ENCODE measurements around the gene RNF169.

The RNF169 gene

DNA sequence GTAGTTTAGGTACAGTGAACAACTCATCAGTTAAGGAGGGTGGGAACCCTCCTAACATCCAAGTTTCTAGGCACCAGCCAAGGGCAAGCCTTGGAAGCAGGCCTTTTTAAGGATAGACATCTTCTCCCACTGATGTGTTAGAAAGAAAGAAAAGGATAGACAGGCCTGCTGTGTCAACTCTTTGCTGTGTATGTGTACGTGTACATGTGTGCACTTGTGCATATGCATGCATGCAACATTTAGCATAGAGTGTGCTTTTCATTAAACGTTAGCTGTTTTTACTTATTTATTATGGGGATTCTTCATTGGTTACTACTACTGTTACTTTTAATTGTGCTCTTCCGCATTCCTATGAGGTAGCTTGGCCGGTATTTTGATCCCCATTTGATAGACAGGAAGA lies 36.1 kb downstream of the RNF169 start:
- Mint-ChIP-seq H3K9me3 (no peaks in the 10 kb centered on the region), H3K27me3 (ENCODE audit: low read depth, poor library complexity) (no peaks in the 10 kb centered on the region), H3K27ac (no peak overlapping the region), H3K4me1 (peaks cover 12% of the 10 kb centered on the region), H3K4me3 (no peak overlapping the region), H3K36me3 (ENCODE audit: low read depth) (peaks cover 4% of the 10 kb centered on the region)
- no peak for DNase-seq
- no peak for TF ChIP-seq CTCF (IDR thresholded peaks at IDR 0.05)

DNA sequence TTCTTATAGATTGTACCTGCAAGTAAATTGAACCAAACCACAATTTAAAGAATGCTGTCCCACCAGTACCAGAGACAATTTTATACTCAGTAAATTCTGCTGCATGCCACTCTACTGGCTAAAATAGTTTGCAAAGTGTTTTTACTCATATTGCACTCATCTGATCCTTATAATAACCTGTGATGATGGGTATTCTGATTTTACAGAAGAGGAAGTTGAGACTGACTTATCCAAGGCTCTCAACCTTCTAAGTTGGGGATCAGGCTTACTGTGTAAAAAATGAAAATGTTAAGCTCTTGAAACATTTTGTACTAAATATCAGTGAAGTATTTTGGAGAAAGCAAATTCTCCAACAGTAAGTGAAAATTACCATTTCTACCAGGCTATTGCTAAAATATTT lies 37.9 kb downstream of the RNF169 start:
- Mint-ChIP-seq H3K27ac (no peak overlapping the region), H3K36me3 (ENCODE audit: low read depth) (peaks cover 20% of the 10 kb centered on the region), H3K4me3 (no peak overlapping the region), H3K27me3 (ENCODE audit: low read depth, poor library complexity) (no peaks in the 10 kb centered on the region), H3K4me1 (peaks cover 12% of the 10 kb centered on the region), H3K9me3 (no peaks in the 10 kb centered on the region)
- no peak for TF ChIP-seq CTCF (IDR thresholded peaks at IDR 0.05)
- no peak for DNase-seq

- Mint-ChIP-seq H3K27me3 (ENCODE audit: low read depth, poor library complexity) (no peaks in the 10 kb centered on the region), H3K9me3 (peaks cover 10% of the 10 kb centered on the region), H3K4me3 (no peak overlapping the region), H3K4me1 (no peaks in the 10 kb centered on the region), H3K36me3 (ENCODE audit: low read depth) (peaks cover 68% of the 10 kb centered on the region), H3K27ac (no peak overlapping the region)
- DNase-seq: no peak
- TF ChIP-seq CTCF (IDR thresholded peaks at IDR 0.05): no peak
Measured at GRCh38 chr11:74791333-74792100, 42.9 kb downstream of the RNF169 start.

DNA sequence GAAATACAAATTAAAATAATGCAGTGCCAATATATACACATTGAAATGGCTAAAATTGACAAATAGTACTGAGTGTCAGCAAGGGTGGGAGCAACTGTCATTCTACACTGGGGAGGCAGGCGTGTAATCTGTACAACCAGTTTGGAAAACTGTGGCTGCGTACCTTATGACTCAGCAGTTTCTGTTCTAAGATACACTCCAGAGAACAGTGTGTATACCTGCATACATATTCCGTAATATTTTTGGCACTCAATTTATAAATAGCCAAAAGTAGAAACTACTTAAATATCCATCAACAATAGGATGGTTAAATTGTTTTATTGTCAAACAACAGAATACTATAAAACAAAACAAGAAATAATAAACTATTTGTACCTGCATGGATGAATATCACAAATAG lies 57.6 kb downstream of the RNF169 start:
- Mint-ChIP-seq H3K36me3 (ENCODE audit: low read depth) (peaks cover 19% of the 10 kb centered on the region), H3K4me1 (no peaks in the 10 kb centered on the region), H3K27me3 (ENCODE audit: low read depth, poor library complexity) (no peaks in the 10 kb centered on the region), H3K27ac (no peak overlapping the region), H3K4me3 (no peak overlapping the region), H3K9me3 (no peaks in the 10 kb centered on the region)
- TF ChIP-seq CTCF (IDR thresholded peaks at IDR 0.05): no peak
- DNase-seq: no peak

- Mint-ChIP-seq H3K27me3 (ENCODE audit: low read depth, poor library complexity) (no peaks in the 10 kb centered on the region), H3K4me3 (no peak overlapping the region), H3K9me3 (no peaks in the 10 kb centered on the region), H3K36me3 (ENCODE audit: low read depth) (peaks cover 18% of the 10 kb centered on the region), H3K4me1 (no peaks in the 10 kb centered on the region), H3K27ac (no peak overlapping the region)
- DNase-seq: no peak
- TF ChIP-seq CTCF (IDR thresholded peaks at IDR 0.05): no peak
Measured at GRCh38 chr11:74809801-74810200, 61.2 kb downstream of the RNF169 start.

DNA sequence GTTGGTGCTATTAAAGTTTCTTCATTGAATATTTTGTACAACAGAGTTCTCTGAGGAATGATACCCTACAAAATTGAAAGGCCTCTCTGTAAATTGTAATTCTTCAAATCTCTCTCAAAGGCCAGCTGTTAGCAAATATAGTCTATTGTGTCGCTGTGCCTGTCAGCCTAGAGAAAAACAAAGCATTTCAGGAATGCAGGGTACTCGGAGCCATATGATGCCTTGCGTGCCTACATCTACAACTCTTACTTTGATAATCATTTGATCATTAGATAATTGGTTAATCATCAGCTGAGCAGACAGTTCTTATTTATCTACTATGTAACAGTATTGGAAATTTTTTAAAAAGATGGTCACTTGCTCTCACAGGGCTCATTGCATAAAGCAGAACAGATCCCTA lies 67.3 kb downstream of the RNF169 start:
- Mint-ChIP-seq H3K36me3 (ENCODE audit: low read depth) (peaks cover 63% of the 10 kb centered on the region), H3K9me3 (no peaks in the 10 kb centered on the region), H3K4me3 (no peak overlapping the region), H3K27me3 (ENCODE audit: low read depth, poor library complexity) (no peaks in the 10 kb centered on the region), H3K27ac (no peak overlapping the region), H3K4me1 (peaks cover 9% of the 10 kb centered on the region)
- DNase-seq: no peak
- TF ChIP-seq CTCF (IDR thresholded peaks at IDR 0.05): no peak

Data from nephron progenitor cell (in vitro differentiated cells).